Ovary (tissue), 3 donors: ENCODE results near the gene UNC5B.

Source experiments
- POLR2A ChIP-seq: fragments of 450-650 bp; IDR thresholded peaks from one replicate; pipeline ENCODE4 v1.6.1; 2017; ENCODE audit warnings: antibody characterized with exemption, mild to moderate bottlenecking, moderate library complexity
- TF ChIP-seq, protein P1 (sequence below), 3 donors: fragments of 450-650 bp in 2 of 3; fragments of 200-600 bp in 1 of 3; IDR thresholded peaks; one replicate each; pipeline versions ENCODE4 v1.5.1 to v1.8.0; 2016 to 2022; ENCODE audit warnings: antibody characterized with exemption in 3 of 3, mild to moderate bottlenecking in 1 of 3
- donor health status: DM: no; HTN: no; CAD: no.

DNA sequence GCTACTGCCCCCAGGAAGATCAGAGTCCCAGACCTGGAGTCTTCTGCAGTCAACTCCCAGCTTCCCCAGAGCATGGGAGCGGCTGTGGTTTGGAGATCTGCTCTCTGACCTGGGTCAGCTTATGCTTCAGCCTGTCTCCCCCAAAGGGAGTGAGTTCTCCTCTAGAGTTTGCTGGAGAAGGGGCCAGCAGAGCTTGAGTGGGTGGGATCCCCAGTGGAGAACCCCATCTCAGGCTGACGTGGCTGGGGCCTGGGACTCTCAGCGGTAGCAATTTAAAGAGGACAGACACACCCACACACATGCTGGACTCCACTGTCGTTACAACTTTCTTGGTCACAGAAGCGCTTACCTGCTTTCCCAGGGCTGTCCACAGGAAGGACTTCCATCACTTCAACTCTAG is 6.3 kb downstream of the UNC5B start:
- no peak for TF ChIP-seq POLR2A
- TF ChIP-seq, protein P1, sequence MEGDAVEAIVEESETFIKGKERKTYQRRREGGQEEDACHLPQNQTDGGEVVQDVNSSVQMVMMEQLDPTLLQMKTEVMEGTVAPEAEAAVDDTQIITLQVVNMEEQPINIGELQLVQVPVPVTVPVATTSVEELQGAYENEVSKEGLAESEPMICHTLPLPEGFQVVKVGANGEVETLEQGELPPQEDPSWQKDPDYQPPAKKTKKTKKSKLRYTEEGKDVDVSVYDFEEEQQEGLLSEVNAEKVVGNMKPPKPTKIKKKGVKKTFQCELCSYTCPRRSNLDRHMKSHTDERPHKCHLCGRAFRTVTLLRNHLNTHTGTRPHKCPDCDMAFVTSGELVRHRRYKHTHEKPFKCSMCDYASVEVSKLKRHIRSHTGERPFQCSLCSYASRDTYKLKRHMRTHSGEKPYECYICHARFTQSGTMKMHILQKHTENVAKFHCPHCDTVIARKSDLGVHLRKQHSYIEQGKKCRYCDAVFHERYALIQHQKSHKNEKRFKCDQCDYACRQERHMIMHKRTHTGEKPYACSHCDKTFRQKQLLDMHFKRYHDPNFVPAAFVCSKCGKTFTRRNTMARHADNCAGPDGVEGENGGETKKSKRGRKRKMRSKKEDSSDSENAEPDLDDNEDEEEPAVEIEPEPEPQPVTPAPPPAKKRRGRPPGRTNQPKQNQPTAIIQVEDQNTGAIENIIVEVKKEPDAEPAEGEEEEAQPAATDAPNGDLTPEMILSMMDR (IDR thresholded peaks at IDR 0.05) = no peak
